GM21360 (cell line): Measurements from ENCODE around the gene ZFP14.
"Not testable (repeated sequence)": the region's sequence is repeated elsewhere in the genome, so short reads cannot be mapped to it uniquely, and the experiment has no call there.

Experiments used
- ATAC-seq: cut with Tn5 transposase; IDR thresholded peaks from one replicate; pipeline ENCODE4 v1.9.1; 2021; ENCODE audit warnings: mild to moderate bottlenecking, moderate library complexity; ENCODE audit not compliant: unreplicated experiment

The ZFP14 gene

GRCh38 chr19:36331353-36332228 lies 47.4 kb downstream of the ZFP14 start:
- peak; percentile 71 for ATAC-seq

DNA sequence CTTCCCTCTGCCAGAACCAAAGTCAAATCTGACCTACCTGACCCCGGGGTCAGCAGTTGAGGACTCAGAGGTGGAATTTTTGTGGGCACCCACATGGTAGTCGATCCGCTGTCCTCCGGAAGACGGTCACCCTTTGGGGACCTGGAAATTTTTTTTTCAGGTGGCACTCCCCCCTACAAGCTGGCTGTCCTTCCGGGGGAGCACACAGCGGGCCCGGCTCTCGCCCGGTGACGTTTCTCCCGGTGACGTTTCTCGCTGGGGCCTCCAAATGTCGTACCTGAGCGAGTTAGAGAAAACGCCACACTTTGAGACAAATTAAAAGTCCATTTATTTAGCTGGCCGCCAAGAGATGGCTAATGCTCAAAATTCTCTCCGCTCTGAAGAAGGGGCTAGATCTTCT lies 48.8 kb downstream of the ZFP14 start:
- no peak for ATAC-seq

GRCh38 chr19:36329534-36329933 lies 49.5 kb downstream of the ZFP14 start:
- not testable (repeated sequence) for ATAC-seq

- not testable (repeated sequence) for ATAC-seq
Measured at GRCh38 chr19:36326649-36327048, 52.4 kb downstream of the ZFP14 start.

- ATAC-seq: not testable (repeated sequence)
Measured at GRCh38 chr19:36315164-36315563, 63.8 kb downstream of the ZFP14 start.

- not testable (repeated sequence) for ATAC-seq
Measured at GRCh38 chr19:36314053-36314452, 64.9 kb downstream of the ZFP14 start.

GRCh38 chr19:36311098-36311760 lies 67.8 kb downstream of the ZFP14 start:
- not testable (repeated sequence) for ATAC-seq

DNA sequence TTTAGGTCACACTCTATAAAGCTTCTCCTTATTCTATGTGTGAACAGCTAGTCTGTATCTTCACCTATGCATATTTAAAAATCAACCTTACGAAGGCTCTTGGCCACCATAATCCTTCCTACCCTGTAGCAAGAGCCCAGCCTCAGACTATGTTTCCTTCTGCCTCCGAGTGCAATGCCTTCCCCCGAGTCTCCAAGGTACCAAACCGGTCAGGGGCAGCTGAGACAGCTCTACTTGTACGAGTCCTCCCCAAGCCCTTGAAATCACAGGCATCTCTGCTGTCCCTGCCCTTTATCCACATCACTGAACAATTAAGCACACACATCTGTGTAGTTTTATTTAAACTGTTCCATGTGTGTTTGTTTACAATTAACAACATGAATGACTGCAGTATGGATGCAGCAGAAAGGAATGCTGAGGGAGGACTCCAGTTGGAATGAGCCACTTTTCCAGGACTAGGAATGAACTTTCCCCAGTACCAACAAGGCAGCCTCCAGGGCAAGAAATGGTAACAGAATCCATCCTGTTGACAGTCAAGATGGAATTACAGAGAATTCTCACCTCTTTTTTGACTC lies 68.5 kb downstream of the ZFP14 start:
- not testable (repeated sequence) for ATAC-seq

DNA sequence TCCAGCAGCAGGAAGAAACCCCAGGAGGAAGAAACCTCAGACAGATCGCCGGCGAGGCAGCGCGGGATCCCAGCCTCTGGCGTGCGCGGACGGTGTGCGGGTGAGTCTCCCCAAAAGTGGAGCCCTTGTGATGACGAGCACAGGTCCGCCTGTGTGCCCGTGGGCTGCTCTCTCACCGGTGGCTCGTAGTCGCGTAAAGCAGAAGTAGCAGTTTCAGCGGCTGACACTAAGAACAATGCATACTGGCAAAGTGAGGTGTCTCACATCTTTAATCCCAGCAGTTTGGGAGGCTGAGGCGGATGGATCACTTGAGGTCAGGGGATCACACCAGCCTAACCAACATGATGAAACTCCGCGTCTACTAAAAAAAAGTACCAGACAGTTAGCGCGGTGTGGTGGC lies 69.2 kb downstream of the ZFP14 start:
- ATAC-seq: not testable (repeated sequence)

DNA sequence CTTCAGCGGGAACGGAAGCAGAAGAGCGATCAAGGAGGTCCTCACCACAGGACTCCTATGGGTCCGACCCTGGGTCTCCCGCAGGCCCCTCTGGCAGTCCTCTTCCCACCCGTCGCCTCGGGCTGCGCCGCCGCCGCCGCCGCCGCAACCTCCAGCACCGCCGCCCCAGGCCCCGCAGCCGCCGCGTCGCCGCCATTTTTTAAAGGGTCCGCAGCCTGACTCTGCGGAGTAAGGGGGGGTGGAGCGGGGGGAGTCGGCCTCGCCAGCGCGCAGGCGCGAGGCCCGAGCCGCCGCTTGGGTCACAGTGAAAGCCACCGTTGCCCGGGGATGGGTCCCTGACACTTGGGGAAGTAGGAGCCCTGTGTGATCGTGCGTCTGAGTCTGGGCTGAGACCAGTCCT lies 69.7 kb downstream of the ZFP14 start:
- ATAC-seq: not testable (repeated sequence)

DNA sequence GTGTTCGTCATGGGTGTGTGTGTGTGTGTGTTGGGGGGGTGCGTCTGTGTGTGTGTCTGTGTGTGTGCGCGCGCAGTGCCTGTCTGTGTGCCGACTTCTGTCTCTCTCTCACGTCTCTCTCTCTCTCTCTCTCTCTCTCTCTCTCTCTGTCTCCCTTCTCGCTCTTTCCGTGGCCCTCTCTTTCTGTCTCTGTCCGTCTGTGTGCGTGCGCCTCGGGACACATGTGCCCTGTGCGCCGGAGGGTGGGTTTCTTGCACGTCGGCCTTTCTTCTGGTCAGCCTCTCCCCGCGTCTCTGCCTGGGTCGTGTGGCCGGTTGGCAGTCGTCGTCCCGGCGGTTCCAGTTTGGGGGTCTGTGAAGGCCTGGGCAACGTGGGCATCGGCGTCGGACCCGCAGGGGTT lies 86.7 kb downstream of the ZFP14 start:
- ATAC-seq: not testable (repeated sequence)
